Parathyroid adenoma (tissue), 2 donors: Measurements from ENCODE around the gene IMPACT.

Source experiments
- H2AFZ ChIP-seq: fragments of 300-600 bp; sonication (generic); one replicate; pipeline ENCODE4 v1.7.0; 2017; ENCODE audit warnings: antibody characterized with exemption, mild to moderate bottlenecking
- H3K27ac ChIP-seq: fragments of 300-600 bp; sonication (generic); one replicate; pipeline ENCODE4 v1.7.0; 2017
- H3K27me3 ChIP-seq: fragments of 300-600 bp; sonication (generic); one replicate; pipeline ENCODE4 v1.7.0; 2017; ENCODE audit warnings: low read length; ENCODE audit not compliant: control insufficient read depth, insufficient read depth
- H3K36me3 ChIP-seq: fragments of 300-600 bp; sonication (generic); one replicate; pipeline ENCODE4 v1.7.0; 2017; ENCODE audit warnings: low read length; ENCODE audit not compliant: control insufficient read depth, insufficient read depth
- H3K4me1 ChIP-seq: fragments of 300-600 bp; sonication (generic); one replicate; pipeline ENCODE4 v1.7.0; 2017; ENCODE audit warnings: control low read depth
- H3K4me2 ChIP-seq: fragments of 300-600 bp; sonication (generic); one replicate; pipeline ENCODE4 v1.7.0; 2017; ENCODE audit warnings: low read length
- H3K4me3 ChIP-seq: fragments of 300-600 bp; sonication (generic); one replicate; pipeline ENCODE4 v1.7.0; 2017; ENCODE audit warnings: low read depth, low read length
- H3K79me2 ChIP-seq: fragments of 300-600 bp; sonication (generic); one replicate; pipeline ENCODE4 v1.7.0; 2017; ENCODE audit warnings: control low read depth
- H3K9ac ChIP-seq: fragments of 300-600 bp; sonication (generic); one replicate; pipeline ENCODE4 v1.7.0; 2017; ENCODE audit warnings: mild to moderate bottlenecking
- H3K9me3 ChIP-seq: fragments of 300-600 bp; sonication (generic); one replicate; pipeline ENCODE4 v1.7.0; 2017; ENCODE audit warnings: low read length; ENCODE audit not compliant: control insufficient read depth
- TF ChIP-seq, protein P1 (sequence below): fragments of 300-600 bp; sonication (generic); IDR thresholded peaks from one replicate; pipeline ENCODE4 v1.7.0; 2017; ENCODE audit warnings: antibody characterized with exemption, mild to moderate bottlenecking
- donor health status: primary hyperparathyroidism.

IMPACT gene

DNA sequence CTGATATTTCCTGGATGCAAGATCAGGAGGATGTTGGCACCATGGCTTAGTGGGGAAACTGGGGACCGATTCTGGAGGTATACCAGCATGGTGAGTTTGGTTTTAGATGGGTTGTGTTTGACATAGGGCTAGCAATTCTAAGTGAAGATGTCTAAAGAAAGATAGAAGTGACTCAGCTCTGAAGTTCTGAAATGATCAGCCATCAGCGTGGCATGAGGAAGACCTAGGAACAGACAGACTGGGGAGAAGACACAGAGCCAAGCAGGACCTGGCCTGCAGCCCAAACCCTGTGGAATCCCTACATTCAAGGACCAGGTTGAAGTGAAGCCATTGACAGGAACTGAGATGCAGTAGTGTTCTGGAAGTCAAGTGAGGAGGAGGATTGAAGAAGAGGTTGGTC lies 73.7 kb downstream of the IMPACT start:
- no peak overlapping the region for H3K27ac ChIP-seq
- H2AFZ ChIP-seq: no peak overlapping the region
- no peak overlapping the region for H3K9ac ChIP-seq
- no peak overlapping the region for H3K4me3 ChIP-seq
- no peaks in the 10 kb centered on the region for H3K4me1 ChIP-seq
- no peaks in the 10 kb centered on the region for H3K27me3 ChIP-seq
- no peaks in the 10 kb centered on the region for H3K9me3 ChIP-seq
- TF ChIP-seq, protein P1, sequence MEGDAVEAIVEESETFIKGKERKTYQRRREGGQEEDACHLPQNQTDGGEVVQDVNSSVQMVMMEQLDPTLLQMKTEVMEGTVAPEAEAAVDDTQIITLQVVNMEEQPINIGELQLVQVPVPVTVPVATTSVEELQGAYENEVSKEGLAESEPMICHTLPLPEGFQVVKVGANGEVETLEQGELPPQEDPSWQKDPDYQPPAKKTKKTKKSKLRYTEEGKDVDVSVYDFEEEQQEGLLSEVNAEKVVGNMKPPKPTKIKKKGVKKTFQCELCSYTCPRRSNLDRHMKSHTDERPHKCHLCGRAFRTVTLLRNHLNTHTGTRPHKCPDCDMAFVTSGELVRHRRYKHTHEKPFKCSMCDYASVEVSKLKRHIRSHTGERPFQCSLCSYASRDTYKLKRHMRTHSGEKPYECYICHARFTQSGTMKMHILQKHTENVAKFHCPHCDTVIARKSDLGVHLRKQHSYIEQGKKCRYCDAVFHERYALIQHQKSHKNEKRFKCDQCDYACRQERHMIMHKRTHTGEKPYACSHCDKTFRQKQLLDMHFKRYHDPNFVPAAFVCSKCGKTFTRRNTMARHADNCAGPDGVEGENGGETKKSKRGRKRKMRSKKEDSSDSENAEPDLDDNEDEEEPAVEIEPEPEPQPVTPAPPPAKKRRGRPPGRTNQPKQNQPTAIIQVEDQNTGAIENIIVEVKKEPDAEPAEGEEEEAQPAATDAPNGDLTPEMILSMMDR: no peak
- no peak overlapping the region for H3K4me2 ChIP-seq
- no peaks in the 10 kb centered on the region for H3K79me2 ChIP-seq
- no peaks in the 10 kb centered on the region for H3K36me3 ChIP-seq

DNA sequence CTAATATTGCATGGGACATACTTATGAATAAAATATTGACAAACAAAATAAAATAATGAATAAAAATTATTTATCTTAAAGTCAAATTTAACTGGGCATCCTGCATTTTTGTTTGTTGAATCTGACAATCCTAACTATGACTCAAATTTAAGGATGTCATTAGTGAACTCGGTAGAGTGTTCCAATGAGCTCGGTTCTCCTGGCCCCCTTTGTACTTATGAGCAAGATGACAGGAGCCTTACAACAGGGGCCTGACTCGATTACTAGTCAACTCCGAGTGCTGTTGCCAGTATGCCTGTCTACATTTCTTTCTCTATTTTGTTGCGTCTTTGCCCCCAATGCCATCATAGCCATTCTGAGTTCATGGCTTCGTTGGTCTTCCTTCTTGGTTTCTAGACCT lies 74.3 kb downstream of the IMPACT start:
- Histone ChIP-seq H3K4me3 (no peak overlapping the region), H3K36me3 (no peaks in the 10 kb centered on the region), H3K27me3 (no peaks in the 10 kb centered on the region), H3K27ac (no peak overlapping the region), H3K9ac (no peak overlapping the region), H3K9me3 (no peaks in the 10 kb centered on the region), H2AFZ (no peak overlapping the region), H3K4me1 (no peaks in the 10 kb centered on the region), H3K4me2 (no peak overlapping the region), H3K79me2 (no peaks in the 10 kb centered on the region)
- TF ChIP-seq, protein P1: no peak

DNA sequence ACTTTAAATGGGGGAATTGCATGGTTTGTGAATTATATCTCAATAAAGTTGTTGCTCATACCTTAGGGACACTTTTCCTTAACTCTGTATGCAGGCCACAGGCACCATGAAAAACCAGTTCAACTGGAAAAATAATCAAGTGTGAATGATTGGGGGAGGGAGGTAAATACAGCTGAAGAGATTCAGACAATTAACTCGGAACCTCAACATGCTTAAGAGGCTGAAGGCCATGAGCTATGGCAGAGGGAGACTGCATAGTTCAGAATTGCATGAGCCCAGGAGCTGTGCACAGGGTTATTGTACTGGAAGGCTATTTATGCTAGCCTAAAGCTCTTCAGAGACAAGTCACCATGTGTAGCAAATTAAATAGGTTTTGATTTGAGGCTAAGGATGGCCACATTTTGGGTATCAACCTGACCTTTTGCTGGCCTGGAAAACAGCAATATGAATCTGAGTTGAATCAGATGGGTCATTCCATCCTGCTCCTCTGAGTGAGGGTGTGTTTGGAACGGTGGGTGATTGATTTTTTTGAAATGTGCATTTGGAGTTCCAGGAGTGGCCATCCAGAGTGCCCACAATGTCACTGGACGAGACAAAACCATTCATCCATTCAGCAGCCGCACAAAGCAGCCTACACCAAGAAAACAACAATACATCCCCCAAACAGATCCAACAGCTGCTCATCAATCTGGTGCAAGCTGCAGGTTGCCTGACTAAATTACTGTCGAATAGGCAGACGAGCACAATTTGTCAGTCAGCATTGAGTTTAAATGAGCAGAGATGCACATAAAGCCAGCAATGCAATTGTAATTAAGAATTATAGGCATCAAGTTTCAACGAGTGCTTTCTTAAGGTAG lies 76.4 kb downstream of the IMPACT start:
- Histone ChIP-seq H3K4me3 (no peak overlapping the region), H3K79me2 (no peaks in the 10 kb centered on the region), H3K9me3 (no peaks in the 10 kb centered on the region), H3K27ac (no peak overlapping the region), H3K4me1 (no peaks in the 10 kb centered on the region), H3K9ac (no peak overlapping the region), H3K4me2 (no peak overlapping the region), H3K27me3 (no peaks in the 10 kb centered on the region), H3K36me3 (no peaks in the 10 kb centered on the region), H2AFZ (no peak overlapping the region)
- TF ChIP-seq, protein P1: no peak
